OCI-LY1 (cell line): ENCODE results near the gene MEG3.

ENCODE experiments used
- H2AFZ ChIP-seq: fragments of 200-600 bp; sonication (generic), shearing (Covaris generic); 2 replicates; pipeline ENCODE4 v1.6.0; 2014; ENCODE audit warnings: antibody characterized with exemption, mild to moderate bottlenecking, low read length
- H3F3A ChIP-seq: fragments of 200-600 bp; sonication (generic), shearing (Covaris generic); 2 replicates; pipeline ENCODE4 v1.6.0; 2014; ENCODE audit warnings: mild to moderate bottlenecking, antibody characterized with exemption, low read length, moderate library complexity; ENCODE audit not compliant: insufficient read depth
- H3K27ac ChIP-seq: fragments of 200-600 bp; sonication (generic); 2 replicates; pipeline ENCODE4 v1.5.1; 2014; ENCODE audit warnings: low read length, mixed run types, mild to moderate bottlenecking, low read depth; ENCODE audit not compliant: poor library complexity, severe bottlenecking
- H3K27me3 ChIP-seq: fragments of 200-600 bp; sonication (generic); 2 replicates; pipeline ENCODE4 v1.6.0; 2014; ENCODE audit warnings: antibody characterized with exemption, mild to moderate bottlenecking, low read length, moderate library complexity; ENCODE audit not compliant: insufficient read depth
- H3K36me3 ChIP-seq: fragments of 200-600 bp; sonication (generic); 2 replicates; pipeline ENCODE4 v1.6.1; 2014; ENCODE audit warnings: mild to moderate bottlenecking, antibody characterized with exemption, low read length, moderate library complexity, mixed read lengths; ENCODE audit not compliant: insufficient read depth
- H3K4me1 ChIP-seq: fragments of 200-600 bp; sonication (generic); 2 replicates; pipeline ENCODE4 v1.5.1; 2014; ENCODE audit warnings: mild to moderate bottlenecking, low read length, moderate library complexity; ENCODE audit not compliant: insufficient read depth, severe bottlenecking
- H3K4me2 ChIP-seq: fragments of 200-600 bp; sonication (generic), shearing (Covaris generic); 2 replicates; pipeline ENCODE4 v1.6.1; 2014; ENCODE audit warnings: low read length
- H3K4me3 ChIP-seq: fragments of 200-600 bp; sonication (generic); 2 replicates; pipeline ENCODE4 v1.5.1; 2014; ENCODE audit warnings: low read length, low read depth, mild to moderate bottlenecking, mixed read lengths; ENCODE audit not compliant: poor library complexity, severe bottlenecking
- H3K79me2 ChIP-seq: fragments of 200-600 bp; shearing (Covaris generic); 2 replicates; pipeline ENCODE4 v1.6.1; 2016; ENCODE audit warnings: mixed run types, low read length, mixed read lengths; ENCODE audit not compliant: insufficient read depth
- H3K9ac ChIP-seq: fragments of 200-600 bp; sonication (generic), shearing (Covaris generic); 2 replicates; pipeline ENCODE4 v1.6.1; 2014; ENCODE audit warnings: mild to moderate bottlenecking, low read length, mixed read lengths
- H3K9me2 ChIP-seq: fragments of 200-600 bp; sonication (generic), shearing (Covaris generic); 2 replicates; pipeline ENCODE4 v1.6.1; 2014; ENCODE audit warnings: low read depth, mild to moderate bottlenecking, low read length, mixed read lengths
- H3K9me3 ChIP-seq: fragments of 200-600 bp; shearing (Covaris generic); 2 replicates; pipeline ENCODE4 v1.6.1; 2014; ENCODE audit warnings: low read length, mixed read lengths
- H4K20me1 ChIP-seq: fragments of 200-600 bp; sonication (generic), shearing (Covaris generic); 2 replicates; pipeline ENCODE4 v1.6.0; 2016; ENCODE audit warnings: mild to moderate bottlenecking, low read length; ENCODE audit not compliant: insufficient read depth
- CTCF ChIP-seq: fragments of 200-600 bp; sonication (generic), shearing (Covaris generic); IDR thresholded peaks from 2 replicates; pipeline ENCODE4 v1.5.1; 2017; ENCODE audit warnings: mild to moderate bottlenecking, antibody characterized with exemption, low read length, moderate library complexity, mixed read lengths
- EZH2 ChIP-seq: fragments of 200-600 bp; sonication (generic), shearing (Covaris generic); IDR thresholded peaks from 2 replicates; pipeline ENCODE4 v1.8.0; 2017; ENCODE audit warnings: borderline replicate concordance, mixed run types, mild to moderate bottlenecking, antibody characterized with exemption, low read length, moderate library complexity, mixed read lengths

Gene MEG3

DNA sequence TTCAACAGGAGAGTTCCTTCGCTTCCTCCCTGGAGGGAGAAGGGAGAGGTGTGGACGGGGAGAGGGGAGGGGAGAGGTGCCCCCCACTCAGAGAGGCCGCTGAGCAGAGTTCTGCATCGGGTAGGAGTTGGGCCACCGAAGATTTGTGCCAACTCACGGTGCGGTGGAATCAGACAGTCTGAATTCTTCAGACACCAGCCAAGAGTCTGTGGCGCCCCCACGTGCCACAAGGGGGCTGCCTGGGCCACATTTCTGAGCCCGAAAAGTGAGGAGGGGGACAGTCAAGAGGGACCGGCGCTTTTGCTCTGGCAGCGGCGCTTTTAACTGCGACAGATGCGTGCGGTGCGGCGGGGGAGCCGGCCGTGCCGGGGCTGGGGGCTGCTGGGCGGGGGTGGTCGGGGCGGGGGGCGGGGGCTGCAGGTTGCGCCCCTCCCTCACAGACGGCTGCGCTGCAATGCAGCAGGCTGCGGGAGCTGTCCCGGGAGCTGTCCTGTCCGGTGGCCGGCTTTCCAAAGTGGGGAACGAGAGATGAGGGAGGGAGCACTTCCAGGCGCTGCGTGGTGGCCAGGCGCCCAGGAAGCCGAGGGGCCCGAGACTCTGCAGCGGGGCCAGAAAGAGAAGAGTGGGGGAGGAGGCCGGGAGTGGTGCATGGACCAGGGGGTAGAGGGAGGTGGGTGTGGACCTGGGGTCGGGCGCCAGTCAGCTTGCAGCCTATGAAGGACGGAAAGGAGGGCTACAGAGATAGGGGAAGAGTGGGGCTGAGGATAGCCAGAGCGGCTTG lies 78.6 kb downstream of the MEG3 start:
- Histone ChIP-seq H3K4me3 (no peak overlapping the region), H3K4me2 (no peak overlapping the region)

DNA sequence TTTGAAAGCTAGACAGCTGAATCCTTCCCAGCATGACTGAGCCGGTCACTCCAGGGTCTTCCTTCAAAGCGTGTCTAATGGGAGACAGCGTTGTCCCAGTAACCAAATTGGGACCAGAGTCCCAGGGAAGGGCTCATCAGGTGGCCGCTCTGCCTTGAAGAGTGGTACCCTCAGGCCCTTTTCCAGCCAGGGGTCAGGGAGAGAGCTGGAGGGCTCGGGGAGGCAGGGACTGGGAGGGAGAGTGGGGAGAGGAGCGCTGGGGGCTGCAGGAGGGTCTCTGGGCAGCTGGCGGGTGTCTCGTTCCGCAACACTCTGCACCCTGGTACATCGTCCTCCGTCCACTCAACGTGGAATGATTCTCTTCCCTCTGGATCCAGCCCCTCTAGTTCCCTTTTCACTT lies 79.2 kb downstream of the MEG3 start:
- no peak overlapping the region for H3K4me2 ChIP-seq

More for the DNA sequence above, 78.6 kb downstream of the MEG3 start:
- Histone ChIP-seq H3K9me2 (no peaks in the 10 kb centered on the region), H3K9me3 (no peaks in the 10 kb centered on the region), H2AFZ (no peak overlapping the region), H4K20me1 (no peaks in the 10 kb centered on the region), H3K4me1 (no peaks in the 10 kb centered on the region), H3K27ac (no peak overlapping the region), H3K79me2 (no peaks in the 10 kb centered on the region), H3F3A (no peaks in the 10 kb centered on the region), H3K36me3 (no peaks in the 10 kb centered on the region), H3K27me3 (no peaks in the 10 kb centered on the region), H3K9ac (no peak overlapping the region)
- no peak for TF ChIP-seq CTCF
- no peak for TF ChIP-seq EZH2

GRCh38 chr14:100906420-100906819 lies 80.5 kb downstream of the MEG3 start:
- Histone ChIP-seq H2AFZ (no peak overlapping the region), H3K27ac (no peak overlapping the region), H3K9me3 (no peaks in the 10 kb centered on the region), H3K4me3 (no peak overlapping the region), H3K9me2 (no peaks in the 10 kb centered on the region), H3K27me3 (no peaks in the 10 kb centered on the region), H3K36me3 (no peaks in the 10 kb centered on the region), H3K4me2 (no peak overlapping the region), H4K20me1 (no peaks in the 10 kb centered on the region), H3K4me1 (no peaks in the 10 kb centered on the region), H3F3A (no peaks in the 10 kb centered on the region), H3K79me2 (no peaks in the 10 kb centered on the region), H3K9ac (no peak overlapping the region)
- TF ChIP-seq EZH2 (no peak), CTCF (peak; percentile 39; the same call in 1 of the 2 replicates)

More for the DNA sequence above, 79.2 kb downstream of the MEG3 start:
- no peaks in the 10 kb centered on the region for H3K9me3 ChIP-seq
- H3F3A ChIP-seq, result no peaks in the 10 kb centered on the region
- no peaks in the 10 kb centered on the region for H3K9me2 ChIP-seq
- no peaks in the 10 kb centered on the region for H3K79me2 ChIP-seq
- no peak overlapping the region for H3K4me3 ChIP-seq
- no peaks in the 10 kb centered on the region for H3K4me1 ChIP-seq
- no peak overlapping the region for H2AFZ ChIP-seq
- no peak for TF ChIP-seq EZH2
- no peak for TF ChIP-seq CTCF
- no peaks in the 10 kb centered on the region for H3K27me3 ChIP-seq
- no peaks in the 10 kb centered on the region for H3K36me3 ChIP-seq
- H3K9ac ChIP-seq, result no peak overlapping the region
- no peak overlapping the region for H3K27ac ChIP-seq
- H4K20me1 ChIP-seq, result no peaks in the 10 kb centered on the region
